Astrocyte (in vitro differentiated cells and primary cell): Measurements from ENCODE around the gene KLRG1. TPM values are rescaled to one million over a fixed set of nuclear protein-coding genes. Genes with fewer than 3 reads are reported as not detected.
A peak's percentile ranks its signal among the peaks of the same experiment; 100 is the strongest.

Source experiments
- DNase-seq: peaks from one replicate; pipeline ENCODE4 v3.0.0-alpha.2; 2010; ENCODE audit warnings: low read depth
- FAIRE-seq: peaks from 2 replicates; lab custom pipeline; 2011; peaks lifted over from hg19 to GRCh38; lab: Jason Lieb, UNC
- H2AFZ ChIP-seq: 2 replicates; pipeline ENCODE4 v1.6.0; 2012; ENCODE audit warnings: low read depth, low read length, inconsistent platforms
- H3K27ac ChIP-seq: 2 replicates; pipeline ENCODE4 v1.5.1; 2011; ENCODE audit warnings: low read depth, low read length, inconsistent platforms
- H3K27me3 ChIP-seq: 2 replicates; pipeline ENCODE4 v1.6.0; 2011; ENCODE audit warnings: low read length, inconsistent platforms; ENCODE audit not compliant: insufficient read depth
- H3K36me3 ChIP-seq: 2 replicates; pipeline ENCODE4 v1.5.1; 2011; ENCODE audit warnings: low read length, inconsistent platforms; ENCODE audit not compliant: insufficient read depth
- H3K4me1 ChIP-seq: 2 replicates; pipeline ENCODE4 v1.5.1; 2011; ENCODE audit warnings: low read length, inconsistent platforms; ENCODE audit not compliant: insufficient read depth
- H3K4me2 ChIP-seq: 2 replicates; pipeline ENCODE4 v1.6.0; 2012; ENCODE audit warnings: low read length, inconsistent platforms
- H3K4me3 ChIP-seq: 2 replicates; pipeline ENCODE4 v1.5.1; 2011; ENCODE audit warnings: low read depth, mild to moderate bottlenecking, low read length, inconsistent platforms; ENCODE audit not compliant: insufficient read depth
- H3K79me2 ChIP-seq: 2 replicates; pipeline ENCODE4 v1.6.0; 2012; ENCODE audit warnings: mild to moderate bottlenecking, low read length, inconsistent platforms; ENCODE audit not compliant: insufficient read depth
- H3K9ac ChIP-seq: 2 replicates; pipeline ENCODE4 v1.6.0; 2012; ENCODE audit warnings: mild to moderate bottlenecking, low read length, inconsistent platforms
- H3K9me3 ChIP-seq: 2 replicates; pipeline ENCODE4 v1.5.1; 2012; ENCODE audit warnings: low read depth, mild to moderate bottlenecking, low read length, inconsistent platforms; ENCODE audit not compliant: insufficient read depth
- H4K20me1 ChIP-seq: 2 replicates; pipeline ENCODE4 v1.6.0; 2012; ENCODE audit warnings: low read length, inconsistent platforms; ENCODE audit not compliant: insufficient read depth
- H3K27ac Mint-ChIP-seq: one replicate; pipeline ENCODE4 v1.8.0; 2021; ENCODE audit warnings: mild to moderate bottlenecking, mixed read lengths; ENCODE audit not compliant: unreplicated experiment
- H3K27me3 Mint-ChIP-seq: one replicate; pipeline ENCODE4 v1.8.0; 2021; ENCODE audit warnings: low read depth, mixed read lengths; ENCODE audit not compliant: unreplicated experiment
- H3K36me3 Mint-ChIP-seq: one replicate; pipeline ENCODE4 v1.8.0; 2021; ENCODE audit warnings: low read depth, mixed read lengths; ENCODE audit not compliant: unreplicated experiment
- H3K4me1 Mint-ChIP-seq: one replicate; pipeline ENCODE4 v1.8.0; 2021; ENCODE audit warnings: low read depth, mixed read lengths; ENCODE audit not compliant: unreplicated experiment
- H3K4me3 Mint-ChIP-seq: one replicate; pipeline ENCODE4 v1.8.0; 2021; ENCODE audit warnings: mild to moderate bottlenecking, moderate library complexity, mixed read lengths; ENCODE audit not compliant: unreplicated experiment
- H3K9me3 Mint-ChIP-seq: one replicate; pipeline ENCODE4 v1.8.0; 2021; ENCODE audit warnings: mild to moderate bottlenecking, mixed read lengths; ENCODE audit not compliant: unreplicated experiment
- CTCF ChIP-seq: IDR thresholded peaks from 2 replicates; pipeline ENCODE4 v1.5.1; 2011; ENCODE audit warnings: low read depth, mild to moderate bottlenecking, inconsistent platforms, low read length, moderate library complexity; ENCODE audit not compliant: insufficient read depth
- EZH2 ChIP-seq: IDR thresholded peaks from 2 replicates; pipeline ENCODE4 v1.6.1; 2012; ENCODE audit warnings: mild to moderate bottlenecking, low read length, inconsistent platforms; ENCODE audit not compliant: insufficient read depth
- total RNA-seq: library from RNA; stranded (reverse); gene quantifications from 2 replicates; pipeline ENCODE4 v1.2.1, GENCODE V29; 2021

KLRG1 gene
- total RNA-seq, 1 donor from 2014 or later = 2.2 TPM

DNA sequence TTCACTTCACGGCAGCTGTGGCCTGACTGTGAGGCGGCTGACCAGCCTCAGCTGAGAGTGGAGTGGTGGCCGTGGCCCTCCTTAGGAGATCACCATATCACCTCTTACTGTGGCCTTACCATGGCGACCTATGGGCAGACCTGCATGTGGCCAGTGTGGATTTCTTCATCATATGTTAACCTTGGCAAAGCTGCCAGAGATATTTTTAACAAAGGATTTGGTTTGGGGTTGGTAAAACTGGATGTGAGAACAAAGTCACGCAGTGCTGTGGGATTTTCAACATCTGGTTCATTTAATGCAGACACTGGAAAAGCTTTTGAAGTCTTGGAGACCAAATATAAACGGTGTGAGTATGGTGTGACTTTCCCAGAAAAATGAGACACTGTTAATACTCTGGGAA is 46.9 kb downstream of the KLRG1 start:
- Mint-ChIP-seq H3K36me3 (no peaks in the 10 kb centered on the region), H3K9me3 (no peaks in the 10 kb centered on the region), H3K27ac (no peak overlapping the region), H3K27me3 (no peaks in the 10 kb centered on the region), H3K4me3 (no peak overlapping the region), H3K4me1 (no peaks in the 10 kb centered on the region)
- no peaks in the 10 kb centered on the region for H3K9me3 ChIP-seq
- H3K79me2 ChIP-seq = no peaks in the 10 kb centered on the region
- no peak overlapping the region for H3K27ac ChIP-seq
- no peak for FAIRE-seq
- no peak overlapping the region for H3K9ac ChIP-seq
- H3K36me3 ChIP-seq = no peaks in the 10 kb centered on the region
- TF ChIP-seq CTCF (no peak), EZH2 (no peak)
- H2AFZ ChIP-seq = no peak overlapping the region
- DNase-seq = no peak
- no peak overlapping the region for H3K4me2 ChIP-seq
- no peaks in the 10 kb centered on the region for H3K4me1 ChIP-seq
- no peak overlapping the region for H3K4me3 ChIP-seq
- H4K20me1 ChIP-seq = no peaks in the 10 kb centered on the region
- no peaks in the 10 kb centered on the region for H3K27me3 ChIP-seq

- Histone ChIP-seq H4K20me1 (no peaks in the 10 kb centered on the region), H2AFZ (no peak overlapping the region), H3K4me3 (no peak overlapping the region), H3K79me2 (no peaks in the 10 kb centered on the region), H3K4me1 (no peaks in the 10 kb centered on the region), H3K36me3 (no peaks in the 10 kb centered on the region), H3K4me2 (no peak overlapping the region), H3K9ac (no peak overlapping the region), H3K9me3 (no peaks in the 10 kb centered on the region), H3K27ac (no peak overlapping the region), H3K27me3 (no peaks in the 10 kb centered on the region)
- no peaks in the 10 kb centered on the region for H3K36me3 Mint-ChIP-seq
- DNase-seq (no peak), FAIRE-seq (no peak)
- no peak for TF ChIP-seq CTCF
- no peak for TF ChIP-seq EZH2
- H3K9me3 Mint-ChIP-seq = no peaks in the 10 kb centered on the region
- no peaks in the 10 kb centered on the region for H3K27me3 Mint-ChIP-seq
- H3K27ac Mint-ChIP-seq = no peak overlapping the region
- no peak overlapping the region for H3K4me3 Mint-ChIP-seq
- H3K4me1 Mint-ChIP-seq = no peaks in the 10 kb centered on the region
Measured at GRCh38 chr12:9037431-9037830, 48.1 kb downstream of the KLRG1 start.

DNA sequence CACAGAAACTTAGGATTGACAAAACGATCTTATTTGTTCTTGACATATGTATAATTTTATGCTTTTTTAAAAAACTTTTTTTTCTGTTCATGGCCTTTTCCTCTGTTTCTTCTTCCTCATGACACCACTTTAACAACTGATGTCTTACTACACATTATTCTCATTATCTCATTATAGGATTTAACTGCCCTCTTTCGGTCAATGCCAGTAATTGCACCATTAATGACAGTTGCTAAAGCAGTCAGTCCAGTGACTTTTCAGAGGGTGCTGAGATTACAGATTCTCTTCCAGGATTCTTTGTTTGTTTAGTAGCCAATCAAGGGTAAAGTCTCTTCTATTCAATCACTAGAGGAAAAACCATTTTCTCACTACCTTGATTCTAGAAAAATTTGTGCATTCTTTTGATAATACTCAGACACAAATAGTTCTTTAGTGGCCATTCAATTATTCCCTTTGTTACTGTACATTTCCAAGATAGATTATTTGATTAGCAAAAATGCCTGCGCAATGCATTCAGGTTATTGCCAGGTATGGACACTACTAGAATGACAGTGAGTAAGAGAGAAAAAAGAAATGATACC is 50.1 kb downstream of the KLRG1 start:
- Histone ChIP-seq H3K4me1 (no peaks in the 10 kb centered on the region), H3K27ac (no peak overlapping the region), H3K9me3 (no peaks in the 10 kb centered on the region), H3K9ac (no peak overlapping the region), H3K36me3 (no peaks in the 10 kb centered on the region), H4K20me1 (no peaks in the 10 kb centered on the region), H3K79me2 (no peaks in the 10 kb centered on the region), H3K4me3 (no peak overlapping the region), H2AFZ (no peak overlapping the region), H3K27me3 (no peaks in the 10 kb centered on the region), H3K4me2 (no peak overlapping the region)
- no peaks in the 10 kb centered on the region for H3K4me1 Mint-ChIP-seq
- no peaks in the 10 kb centered on the region for H3K36me3 Mint-ChIP-seq
- no peaks in the 10 kb centered on the region for H3K9me3 Mint-ChIP-seq
- DNase-seq (peak; percentile 20), FAIRE-seq (no peak)
- no peaks in the 10 kb centered on the region for H3K27me3 Mint-ChIP-seq
- TF ChIP-seq CTCF = peak; percentile 82
- no peak for TF ChIP-seq EZH2
- no peak overlapping the region for H3K4me3 Mint-ChIP-seq
- H3K27ac Mint-ChIP-seq = no peak overlapping the region
